ENCODE results near the gene PPL.
"Not testable (repeated sequence)": the region's sequence is repeated elsewhere in the genome, so short reads cannot be mapped to it uniquely, and the experiment has no call there.

PPL gene

GRCh38 chr16:4934591-4934990, 2.4 kb downstream of the PPL start:
- DNase-seq (ENCODE audit: low read depth in 2 of 2), result no peak

GRCh38 chr16:4933871-4934395, 3.0 kb downstream of the PPL start:
- no peak for DNase-seq (ENCODE audit: low read depth in 2 of 2)

- no peak for DNase-seq (ENCODE audit: low read depth in 2 of 2)
Measured at GRCh38 chr16:4933433-4933832, 3.5 kb downstream of the PPL start.

DNA sequence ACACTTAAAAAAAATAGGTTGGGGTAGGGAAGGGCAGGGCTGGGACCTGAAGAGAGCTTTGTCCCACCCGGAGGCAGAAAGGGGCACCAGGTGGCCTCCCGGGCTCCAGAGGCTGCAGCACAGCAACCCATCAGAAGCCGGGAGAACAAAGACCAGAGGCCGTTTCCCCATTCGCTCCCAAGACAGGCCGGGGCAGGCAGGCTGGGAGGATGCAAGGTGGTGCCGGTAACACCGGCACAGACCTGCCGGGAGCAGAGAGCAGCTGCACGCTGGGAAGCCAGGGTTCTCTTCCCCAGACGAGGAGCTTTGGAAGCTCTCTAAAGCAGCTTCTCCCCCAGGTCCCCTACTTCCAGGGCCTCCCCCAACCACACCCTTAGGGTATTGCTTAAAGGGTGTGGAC, 5.6 kb downstream of the PPL start:
- DNase-seq (ENCODE audit: low read depth in 2 of 2), result no peak

DNA sequence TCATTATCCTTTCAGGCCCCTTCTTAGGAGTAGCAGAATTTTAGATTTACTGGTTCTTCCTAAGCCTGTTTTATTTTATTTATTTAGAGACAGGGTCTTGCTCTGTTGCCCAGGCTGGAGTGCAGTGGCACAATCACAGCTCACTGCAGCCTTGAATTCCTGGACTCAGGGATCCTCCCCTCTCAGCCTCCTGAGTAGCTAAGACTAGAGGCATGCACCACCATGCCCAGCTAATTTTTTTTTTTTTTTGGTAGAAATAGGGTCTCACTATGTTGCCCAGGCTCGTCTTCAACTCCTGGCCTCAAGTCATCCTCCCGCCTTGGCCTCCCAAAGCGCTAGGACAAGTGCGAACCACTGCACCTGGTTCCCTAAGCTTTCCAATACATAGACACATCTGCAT, 7.3 kb downstream of the PPL start:
- not testable (repeated sequence) for DNase-seq (ENCODE audit: low read depth in 2 of 2)

DNA sequence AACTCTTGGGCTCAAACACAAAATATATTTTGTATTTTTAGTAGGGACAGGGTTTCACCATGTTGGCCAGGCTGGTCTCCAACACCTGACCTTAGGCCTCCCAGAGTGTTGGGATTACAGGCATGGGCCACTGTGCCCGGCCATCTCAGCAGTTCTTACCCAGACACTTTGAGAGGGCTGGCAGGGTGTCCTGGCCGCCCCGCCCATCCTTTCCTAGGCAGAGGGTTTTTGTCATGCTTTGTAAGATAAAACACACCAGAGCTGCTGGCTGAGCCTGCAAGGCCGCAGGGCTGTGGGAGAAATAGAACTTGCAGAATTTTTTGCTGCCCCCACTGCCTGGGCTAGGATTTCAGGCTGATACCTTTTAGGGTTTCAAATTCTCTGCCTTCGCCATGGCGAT, 8.7 kb downstream of the PPL start:
- no peak for DNase-seq (ENCODE audit: low read depth in 2 of 2)

DNA sequence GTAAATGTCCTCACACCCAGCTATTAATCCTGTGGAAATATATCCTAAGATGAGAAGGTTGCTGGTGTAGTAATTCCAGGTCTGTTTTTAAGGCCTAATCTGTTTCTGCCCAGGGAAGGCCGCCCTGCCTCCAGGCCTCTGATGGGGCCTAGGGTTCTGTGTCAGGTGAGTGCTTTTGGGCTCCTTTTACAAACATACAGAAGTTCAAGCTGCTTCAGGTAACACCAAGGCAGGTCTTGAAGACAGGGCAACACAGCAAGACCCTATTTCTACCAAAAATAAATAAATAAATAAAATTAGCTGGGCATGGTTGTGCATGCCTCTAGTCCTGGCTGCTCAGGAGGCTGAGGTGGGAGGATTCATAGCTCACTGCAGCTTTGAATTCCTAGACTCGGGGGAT, 9.3 kb downstream of the PPL start:
- no peak for DNase-seq (ENCODE audit: low read depth in 2 of 2)

DNA sequence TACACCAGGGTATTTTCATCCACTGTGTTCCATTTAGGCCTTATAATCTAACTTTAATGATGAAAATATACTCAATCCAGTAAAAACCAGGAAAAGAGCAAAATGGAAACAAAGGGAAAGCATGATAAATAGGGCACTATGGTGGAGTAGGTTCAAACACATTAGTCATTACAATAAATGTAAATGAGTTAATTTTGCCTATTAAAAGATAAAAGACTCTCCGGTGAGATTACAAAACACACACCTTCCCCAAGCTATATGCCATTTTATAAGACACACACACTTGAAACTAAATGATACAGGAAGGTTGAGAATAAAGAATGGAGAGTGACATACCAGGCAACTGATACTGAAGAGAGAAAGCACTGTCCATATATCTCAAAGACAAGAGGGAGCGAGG, 10.0 kb downstream of the PPL start:
- no peak for DNase-seq (ENCODE audit: low read depth in 2 of 2)

GRCh38 chr16:4925791-4926190, 11.2 kb downstream of the PPL start:
- no peak for DNase-seq (ENCODE audit: low read depth in 2 of 2)

DNA sequence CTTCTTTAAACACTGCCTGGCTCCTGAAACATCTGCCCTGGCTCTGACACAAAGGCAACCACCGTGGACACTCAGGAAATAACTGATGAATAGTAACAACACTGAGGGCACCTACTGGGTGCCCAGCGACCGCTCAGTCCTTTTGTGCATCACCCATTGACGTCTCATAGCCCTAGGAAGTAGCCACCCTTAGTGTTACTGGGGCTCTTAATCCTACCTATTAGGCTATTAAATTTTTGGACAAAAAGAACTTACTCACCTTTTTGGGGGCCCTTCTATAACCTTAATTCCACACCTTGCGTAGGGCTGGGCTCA, 11.7 kb downstream of the PPL start:
- no peak for DNase-seq (ENCODE audit: low read depth in 2 of 2)

GRCh38 chr16:4924593-4925292, 12.2 kb downstream of the PPL start:
- DNase-seq (ENCODE audit: low read depth in 2 of 2), result no peak

DNA sequence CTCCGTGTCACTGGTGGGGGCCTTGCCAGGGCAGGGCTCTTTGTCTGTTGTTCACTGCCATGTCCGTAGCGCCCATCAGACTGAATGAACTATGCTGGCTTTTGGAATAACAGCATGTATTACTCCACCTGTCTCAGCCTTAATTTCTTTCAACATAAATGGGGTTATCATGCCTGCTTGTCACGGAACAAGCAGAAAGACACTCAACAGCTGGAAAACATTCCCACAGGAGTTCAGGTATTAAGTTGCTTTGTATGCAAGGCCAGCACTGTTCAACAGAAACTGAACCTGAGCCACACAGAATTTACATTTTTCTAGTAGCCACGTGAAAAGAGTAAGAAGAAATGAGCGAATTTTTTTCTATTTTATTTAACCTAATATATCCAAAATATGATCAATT, 13.1 kb downstream of the PPL start:
- DNase-seq (ENCODE audit: low read depth in 2 of 2), result no peak

GRCh38 chr16:4922721-4923342, 14.1 kb downstream of the PPL start:
- no peak for DNase-seq (ENCODE audit: low read depth in 2 of 2)

DNA sequence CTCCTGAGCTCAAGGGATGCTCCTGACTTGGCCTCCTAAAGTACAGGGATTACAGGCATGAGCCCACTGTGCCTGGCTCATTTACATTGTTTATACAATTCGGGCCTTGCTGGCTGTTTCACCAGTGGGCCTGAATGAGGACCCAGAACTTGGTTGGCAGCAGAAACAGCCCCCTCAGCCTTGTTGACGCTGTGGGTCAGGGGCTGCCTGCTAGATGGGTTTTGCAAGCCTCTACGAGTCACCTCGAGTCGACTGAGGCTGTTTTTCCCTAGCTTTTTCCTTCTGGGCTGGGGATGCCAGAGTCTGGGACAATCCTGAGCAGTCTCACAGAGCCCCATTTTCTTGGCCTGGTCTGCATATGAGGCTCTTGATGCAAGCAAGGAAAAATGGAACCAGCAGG, 16.1 kb downstream of the PPL start:
- no peak for DNase-seq (ENCODE audit: low read depth in 2 of 2)

- no peak for DNase-seq (ENCODE audit: low read depth in 2 of 2)
Measured at GRCh38 chr16:4918781-4919251, 18.1 kb downstream of the PPL start.

DNA sequence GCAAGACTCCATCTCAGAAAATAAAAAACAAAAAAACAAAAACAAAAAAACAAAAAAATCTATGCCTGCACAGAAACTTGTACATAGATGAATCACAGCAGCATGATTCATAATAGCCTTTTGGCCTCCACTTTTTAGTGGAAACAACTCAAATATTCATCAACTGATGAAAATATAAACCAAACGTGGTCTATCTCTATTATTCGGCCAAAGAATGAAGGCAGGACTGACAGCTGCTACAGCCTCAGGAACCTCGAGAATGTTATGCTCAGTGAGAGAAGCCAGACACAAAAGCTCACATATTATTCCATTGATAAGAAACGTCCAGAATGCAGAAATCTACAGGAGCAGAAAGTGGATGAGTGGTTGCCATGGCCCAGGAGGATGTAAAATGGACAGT, 19.8 kb downstream of the PPL start:
- peak in 1 of 2 experiments; percentile 12 for DNase-seq (ENCODE audit: low read depth in 2 of 2)

DNA sequence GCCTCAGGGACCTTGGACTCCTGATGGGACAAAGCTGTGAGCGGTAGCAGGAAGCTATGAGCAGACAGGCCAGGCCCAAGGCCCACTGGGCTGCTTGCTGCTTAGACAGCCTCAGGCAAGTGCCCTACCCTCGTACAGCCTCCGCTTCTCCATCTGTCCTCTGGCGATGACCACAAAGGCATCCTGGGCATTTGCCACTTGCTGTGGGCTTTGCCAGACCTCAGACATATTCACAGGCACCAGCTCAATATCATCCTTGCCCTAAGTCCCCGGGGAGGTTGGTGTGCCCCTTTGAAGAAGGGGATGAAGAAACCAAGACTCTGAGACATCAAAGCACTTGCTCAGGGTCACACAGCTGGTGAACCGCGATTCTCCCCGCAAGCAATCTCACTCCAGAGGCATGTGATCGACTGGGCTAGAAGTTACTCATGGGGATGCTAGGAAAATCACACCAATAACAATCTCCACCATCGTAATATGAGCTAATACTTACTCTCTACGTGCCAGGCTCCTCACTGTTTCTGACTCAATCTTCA, 21.7 kb downstream of the PPL start:
- DNase-seq (ENCODE audit: low read depth in 2 of 2), result peak in 1 of 2 experiments; percentile 26

GRCh38 chr16:4914528-4915225, 22.3 kb downstream of the PPL start:
- no peak for DNase-seq (ENCODE audit: low read depth in 2 of 2)

- DNase-seq (ENCODE audit: low read depth in 2 of 2), result no peak
Measured at GRCh38 chr16:4913774-4914525, 23.0 kb downstream of the PPL start.

GRCh38 chr16:4913130-4913773, 23.7 kb downstream of the PPL start:
- DNase-seq (ENCODE audit: low read depth in 2 of 2), result no peak

- no peak for DNase-seq (ENCODE audit: low read depth in 2 of 2)
Measured at GRCh38 chr16:4911970-4912386, 25.0 kb downstream of the PPL start.

Data from fibroblast of skin of left biceps (primary cell).